HepG2 (cell line): ENCODE measurements around the gene NPHP4.

Experiments used
- CCAR2 ChIP-seq: fragments of 200-400 bp; formaldehyde crosslinking; optimal IDR thresholded peaks from 2 replicates; pipeline ENCODE3; 2018; ENCODE audit warnings: low read depth, mild to moderate bottlenecking, low read length, moderate library complexity
- EZH2 ChIP-seq: conservative IDR thresholded peaks from 2 replicates; pipeline ENCODE4 v1.6.1; 2012; ENCODE audit warnings: mild to moderate bottlenecking, low read depth, low read length, moderate library complexity
- ISX ChIP-seq: sonication (generic); formaldehyde crosslinking; conservative IDR thresholded peaks from 2 replicates; pipeline ENCODE4 v1.5.0; 2020; ENCODE audit warnings: missing genetic modification reagents
- JUN ChIP-seq: sonication (generic); formaldehyde crosslinking; IDR thresholded peaks from 2 replicates; pipeline ENCODE4 v1.4.0; 2020; ENCODE audit warnings: mild to moderate bottlenecking, missing genetic modification reagents
- MED8 ChIP-seq: sonication (generic); formaldehyde crosslinking; IDR thresholded peaks from 2 replicates; pipeline ENCODE4 v1.8.1; 2023; ENCODE audit warnings: mild to moderate bottlenecking, missing genetic modification reagents; ENCODE audit not compliant: insufficient replicate concordance
- XRCC5 ChIP-seq: fragments of 200-400 bp; formaldehyde crosslinking; optimal IDR thresholded peaks from 2 replicates; pipeline ENCODE3; 2017; ENCODE audit warnings: mild to moderate bottlenecking, low read length
- YY1 ChIP-seq: IDR thresholded peaks from 2 replicates; pipeline ENCODE4 v1.6.1; 2011; ENCODE audit warnings: low read length, low read depth, moderate library complexity, mild to moderate bottlenecking; ENCODE audit not compliant: insufficient read depth, insufficient replicate concordance
- ZNF274 ChIP-seq: sonication (generic); formaldehyde crosslinking; IDR thresholded peaks from 2 replicates; pipeline ENCODE4 v1.5.1; 2020; ENCODE audit warnings: mild to moderate bottlenecking, missing genetic modification reagents
- ZNF569 ChIP-seq: sonication (generic); formaldehyde crosslinking; IDR thresholded peaks from 2 replicates; pipeline ENCODE4 v1.5.0; 2020; ENCODE audit warnings: mild to moderate bottlenecking, missing genetic modification reagents, moderate library complexity, borderline replicate concordance
- ZNF746 ChIP-seq: sonication (generic); formaldehyde crosslinking; IDR thresholded peaks from 2 replicates; pipeline ENCODE4 v1.8.0; 2022; ENCODE audit warnings: mild to moderate bottlenecking, missing genetic modification reagents
- TF ChIP-seq, protein P1 (sequence below), 2 experiments: sonication (generic) in 1 of 2; formaldehyde crosslinking in 1 of 2; IDR thresholded peaks; 2 replicates each; pipeline versions ENCODE4 v1.5.1 to v1.6.1; 2011 to 2020; ENCODE audit warnings: borderline replicate concordance in 1 of 2, low read depth in 1 of 2, low read length in 1 of 2, mild to moderate bottlenecking in 1 of 2, missing genetic modification reagents in 1 of 2, moderate library complexity in 1 of 2
- TF ChIP-seq, protein P2 (sequence below): sonication (generic); formaldehyde crosslinking; IDR thresholded peaks from 2 replicates; pipeline ENCODE4 v1.5.0; 2020; ENCODE audit warnings: mild to moderate bottlenecking, missing genetic modification reagents, moderate library complexity
- TF ChIP-seq, protein P3 (sequence below), 2 experiments: IDR thresholded peaks; 2 replicates each; pipeline ENCODE4 v1.6.1; 2011 to 2012; ENCODE audit warnings: low read length in 2 of 2, borderline replicate concordance in 1 of 2, low read depth in 1 of 2, mild to moderate bottlenecking in 1 of 2, moderate library complexity in 1 of 2

DNA sequence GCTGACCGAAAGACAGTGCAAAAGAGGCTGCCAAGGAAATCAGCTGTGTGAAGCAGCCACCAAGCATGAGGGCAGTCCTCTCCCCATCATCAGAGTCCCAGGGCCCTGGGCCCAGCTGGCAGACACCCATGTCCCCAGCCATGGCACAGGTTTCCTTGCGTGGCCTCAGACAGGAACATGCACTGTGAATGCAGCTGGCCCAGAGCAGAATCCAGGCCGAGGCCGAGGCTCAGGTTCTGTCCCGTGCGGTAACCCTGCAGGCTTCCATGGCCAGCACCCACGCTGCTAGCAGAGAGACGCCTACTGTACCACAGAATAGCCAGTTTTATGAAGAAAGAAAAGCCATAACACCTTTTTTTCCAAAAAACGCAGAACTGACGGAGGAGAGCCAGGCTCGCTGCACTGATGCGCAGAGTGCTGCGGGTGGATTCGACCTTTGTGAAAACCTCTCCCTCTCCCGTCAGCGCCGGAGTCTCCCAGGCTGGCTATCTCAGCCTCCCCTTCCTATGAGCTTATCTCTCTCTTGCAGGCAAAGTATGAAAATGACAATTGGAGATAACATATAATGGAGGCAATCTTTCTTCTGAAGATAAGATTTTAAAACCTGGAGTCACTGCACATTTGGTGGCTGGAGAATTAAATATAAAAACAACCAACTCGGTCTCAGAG, 106.6 kb downstream of the NPHP4 start:
- TF ChIP-seq ZNF569 (CRISPR knock-in tag) (no peak), MED8 (no peak), EZH2 (no peak), XRCC5 (no peak), YY1 (no peak), CCAR2 (no peak), ZNF274 (no peak), JUN (no peak), ISX (CRISPR knock-in tag) (no peak), ZNF746 (no peak)
- TF ChIP-seq, protein P1, sequence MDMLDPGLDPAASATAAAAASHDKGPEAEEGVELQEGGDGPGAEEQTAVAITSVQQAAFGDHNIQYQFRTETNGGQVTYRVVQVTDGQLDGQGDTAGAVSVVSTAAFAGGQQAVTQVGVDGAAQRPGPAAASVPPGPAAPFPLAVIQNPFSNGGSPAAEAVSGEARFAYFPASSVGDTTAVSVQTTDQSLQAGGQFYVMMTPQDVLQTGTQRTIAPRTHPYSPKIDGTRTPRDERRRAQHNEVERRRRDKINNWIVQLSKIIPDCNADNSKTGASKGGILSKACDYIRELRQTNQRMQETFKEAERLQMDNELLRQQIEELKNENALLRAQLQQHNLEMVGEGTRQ (IDR thresholded peaks at IDR 0.05; ENCODE audit: low read depth, low read length) = no peak
- TF ChIP-seq, protein P1 (CRISPR knock-in tag; IDR thresholded peaks at IDR 0.05; ENCODE audit: borderline replicate concordance) = no peak
- TF ChIP-seq, protein P2, sequence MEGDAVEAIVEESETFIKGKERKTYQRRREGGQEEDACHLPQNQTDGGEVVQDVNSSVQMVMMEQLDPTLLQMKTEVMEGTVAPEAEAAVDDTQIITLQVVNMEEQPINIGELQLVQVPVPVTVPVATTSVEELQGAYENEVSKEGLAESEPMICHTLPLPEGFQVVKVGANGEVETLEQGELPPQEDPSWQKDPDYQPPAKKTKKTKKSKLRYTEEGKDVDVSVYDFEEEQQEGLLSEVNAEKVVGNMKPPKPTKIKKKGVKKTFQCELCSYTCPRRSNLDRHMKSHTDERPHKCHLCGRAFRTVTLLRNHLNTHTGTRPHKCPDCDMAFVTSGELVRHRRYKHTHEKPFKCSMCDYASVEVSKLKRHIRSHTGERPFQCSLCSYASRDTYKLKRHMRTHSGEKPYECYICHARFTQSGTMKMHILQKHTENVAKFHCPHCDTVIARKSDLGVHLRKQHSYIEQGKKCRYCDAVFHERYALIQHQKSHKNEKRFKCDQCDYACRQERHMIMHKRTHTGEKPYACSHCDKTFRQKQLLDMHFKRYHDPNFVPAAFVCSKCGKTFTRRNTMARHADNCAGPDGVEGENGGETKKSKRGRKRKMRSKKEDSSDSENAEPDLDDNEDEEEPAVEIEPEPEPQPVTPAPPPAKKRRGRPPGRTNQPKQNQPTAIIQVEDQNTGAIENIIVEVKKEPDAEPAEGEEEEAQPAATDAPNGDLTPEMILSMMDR = no peak
- TF ChIP-seq, protein P3, sequence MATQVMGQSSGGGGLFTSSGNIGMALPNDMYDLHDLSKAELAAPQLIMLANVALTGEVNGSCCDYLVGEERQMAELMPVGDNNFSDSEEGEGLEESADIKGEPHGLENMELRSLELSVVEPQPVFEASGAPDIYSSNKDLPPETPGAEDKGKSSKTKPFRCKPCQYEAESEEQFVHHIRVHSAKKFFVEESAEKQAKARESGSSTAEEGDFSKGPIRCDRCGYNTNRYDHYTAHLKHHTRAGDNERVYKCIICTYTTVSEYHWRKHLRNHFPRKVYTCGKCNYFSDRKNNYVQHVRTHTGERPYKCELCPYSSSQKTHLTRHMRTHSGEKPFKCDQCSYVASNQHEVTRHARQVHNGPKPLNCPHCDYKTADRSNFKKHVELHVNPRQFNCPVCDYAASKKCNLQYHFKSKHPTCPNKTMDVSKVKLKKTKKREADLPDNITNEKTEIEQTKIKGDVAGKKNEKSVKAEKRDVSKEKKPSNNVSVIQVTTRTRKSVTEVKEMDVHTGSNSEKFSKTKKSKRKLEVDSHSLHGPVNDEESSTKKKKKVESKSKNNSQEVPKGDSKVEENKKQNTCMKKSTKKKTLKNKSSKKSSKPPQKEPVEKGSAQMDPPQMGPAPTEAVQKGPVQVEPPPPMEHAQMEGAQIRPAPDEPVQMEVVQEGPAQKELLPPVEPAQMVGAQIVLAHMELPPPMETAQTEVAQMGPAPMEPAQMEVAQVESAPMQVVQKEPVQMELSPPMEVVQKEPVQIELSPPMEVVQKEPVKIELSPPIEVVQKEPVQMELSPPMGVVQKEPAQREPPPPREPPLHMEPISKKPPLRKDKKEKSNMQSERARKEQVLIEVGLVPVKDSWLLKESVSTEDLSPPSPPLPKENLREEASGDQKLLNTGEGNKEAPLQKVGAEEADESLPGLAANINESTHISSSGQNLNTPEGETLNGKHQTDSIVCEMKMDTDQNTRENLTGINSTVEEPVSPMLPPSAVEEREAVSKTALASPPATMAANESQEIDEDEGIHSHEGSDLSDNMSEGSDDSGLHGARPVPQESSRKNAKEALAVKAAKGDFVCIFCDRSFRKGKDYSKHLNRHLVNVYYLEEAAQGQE (IDR thresholded peaks at IDR 0.05; ENCODE audit: borderline replicate concordance in 1 of 2, low read depth in 1 of 2, low read length in 2 of 2) = no peak
